ENCODE results near the gene GPC4. TPM values are rescaled to one million over a fixed set of nuclear protein-coding genes. Genes with fewer than 3 reads are reported as not detected.

GPC4 gene
- total RNA-seq, 1 donor from 2014 or later, result not detected

Other genes starting within 250 kb of the GPC4 start
- not detected in 2 replicates for gene TFDP3, start 197.1 kb downstream of the GPC4 start, total RNA-seq